Sigmoid colon (tissue), 4 donors: Measurements from ENCODE around the gene PGAP3.

Experiments used
- POLR2A ChIP-seq, 2 donors: fragments of 450-650 bp; IDR thresholded peaks; one replicate each; pipeline ENCODE4 v1.6.1; 2016; ENCODE audit warnings: antibody characterized with exemption in 2 of 2, mild to moderate bottlenecking in 2 of 2, moderate library complexity in 2 of 2
- POLR2AphosphoS5 ChIP-seq, 4 donors: sonication (generic); formaldehyde crosslinking; IDR thresholded peaks; one replicate each; pipeline ENCODE4 v1.6.1; 2017; ENCODE audit warnings: antibody characterized with exemption in 4 of 4
- TF ChIP-seq, protein P1 (sequence below), 4 experiments: fragments of 450-650 bp in 3 of 4; fragments of 200-600 bp in 1 of 4; IDR thresholded peaks; one replicate each; pipeline ENCODE4 v1.5.1; 2016 to 2019; ENCODE audit warnings: antibody characterized with exemption in 4 of 4, mild to moderate bottlenecking in 3 of 4, moderate library complexity in 2 of 4

DNA sequence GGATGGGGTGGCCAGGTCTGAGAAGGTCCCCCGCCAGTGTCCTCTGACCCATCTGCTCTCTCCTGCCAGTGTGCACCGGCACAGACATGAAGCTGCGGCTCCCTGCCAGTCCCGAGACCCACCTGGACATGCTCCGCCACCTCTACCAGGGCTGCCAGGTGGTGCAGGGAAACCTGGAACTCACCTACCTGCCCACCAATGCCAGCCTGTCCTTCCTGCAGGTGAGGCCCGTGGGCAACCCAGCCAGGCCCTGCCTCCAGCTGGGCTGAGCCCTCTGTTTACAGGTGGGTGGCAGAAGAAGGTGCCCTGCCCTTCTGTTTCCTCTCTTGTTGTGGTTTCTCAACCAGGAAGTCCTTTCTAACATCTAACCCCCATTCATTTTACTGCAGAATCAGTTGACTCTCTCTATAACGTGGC is 19.1 kb upstream of the PGAP3 start:
- TF ChIP-seq POLR2AphosphoS5 (IDR thresholded peaks at IDR 0.05) (no peak), POLR2A (IDR thresholded peaks at IDR 0.05) (no peak)
- TF ChIP-seq, protein P1, sequence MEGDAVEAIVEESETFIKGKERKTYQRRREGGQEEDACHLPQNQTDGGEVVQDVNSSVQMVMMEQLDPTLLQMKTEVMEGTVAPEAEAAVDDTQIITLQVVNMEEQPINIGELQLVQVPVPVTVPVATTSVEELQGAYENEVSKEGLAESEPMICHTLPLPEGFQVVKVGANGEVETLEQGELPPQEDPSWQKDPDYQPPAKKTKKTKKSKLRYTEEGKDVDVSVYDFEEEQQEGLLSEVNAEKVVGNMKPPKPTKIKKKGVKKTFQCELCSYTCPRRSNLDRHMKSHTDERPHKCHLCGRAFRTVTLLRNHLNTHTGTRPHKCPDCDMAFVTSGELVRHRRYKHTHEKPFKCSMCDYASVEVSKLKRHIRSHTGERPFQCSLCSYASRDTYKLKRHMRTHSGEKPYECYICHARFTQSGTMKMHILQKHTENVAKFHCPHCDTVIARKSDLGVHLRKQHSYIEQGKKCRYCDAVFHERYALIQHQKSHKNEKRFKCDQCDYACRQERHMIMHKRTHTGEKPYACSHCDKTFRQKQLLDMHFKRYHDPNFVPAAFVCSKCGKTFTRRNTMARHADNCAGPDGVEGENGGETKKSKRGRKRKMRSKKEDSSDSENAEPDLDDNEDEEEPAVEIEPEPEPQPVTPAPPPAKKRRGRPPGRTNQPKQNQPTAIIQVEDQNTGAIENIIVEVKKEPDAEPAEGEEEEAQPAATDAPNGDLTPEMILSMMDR (IDR thresholded peaks at IDR 0.05) = no peak
